Renal cortical epithelial cell (primary cell): ENCODE results near the gene PEX14. TPM values are rescaled to one million over a fixed set of nuclear protein-coding genes. Genes with fewer than 3 reads are reported as not detected.

Source experiments
- DNase-seq: peaks from one replicate; pipeline ENCODE4 v3.0.0-alpha.2; 2011; ENCODE audit warnings: low read depth
- total RNA-seq: library from RNA; depleted of rRNA; stranded (reverse); fragments of >200 nt; gene quantifications from 2 replicates; pipeline ENCODE4 v1.2.3, GENCODE V29; 2014

PEX14 gene
- total RNA-seq, 1 donor from 2014 or later, result 26.1 TPM

DNA sequence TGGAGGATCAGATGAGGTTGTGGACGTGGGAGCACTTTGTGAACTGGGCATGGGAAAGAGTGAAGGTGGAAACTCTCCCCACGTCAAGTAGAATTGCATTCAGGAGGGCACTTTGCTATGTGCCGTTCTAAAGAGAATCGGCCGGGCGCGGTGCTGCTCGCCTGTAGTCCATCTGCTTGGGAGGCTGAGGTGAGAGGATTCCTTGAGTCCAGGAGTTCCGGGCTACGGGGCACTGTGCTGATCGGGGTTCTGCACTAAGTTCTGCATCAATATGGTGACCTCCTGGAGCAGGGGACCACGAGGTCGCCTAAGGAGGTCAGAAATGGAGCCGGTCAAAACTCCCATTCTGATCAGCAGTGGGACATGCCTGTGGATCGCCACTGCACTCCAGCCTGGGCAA is 141.9 kb downstream of the PEX14 start:
- DNase-seq, result no peak

DNA sequence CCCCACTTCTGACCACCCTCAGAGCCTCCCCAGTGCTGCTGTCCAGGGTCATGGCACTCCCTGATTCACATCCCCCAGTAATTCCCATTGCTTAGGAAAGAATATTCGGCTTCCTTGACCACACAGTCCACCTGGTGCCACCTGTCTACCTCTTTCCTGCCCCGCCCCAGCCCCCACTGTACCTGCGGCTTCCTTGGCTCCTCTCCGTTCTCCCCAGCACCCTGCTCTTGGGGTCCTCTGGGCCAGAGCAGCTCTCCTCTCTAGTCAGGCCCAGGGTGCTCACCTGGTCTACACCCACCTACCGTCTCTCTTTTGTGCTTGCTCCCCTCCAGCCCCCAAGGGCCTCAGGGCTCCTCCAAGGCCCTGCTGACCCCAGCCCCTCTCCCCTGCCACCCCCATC is 142.6 kb downstream of the PEX14 start:
- no peak for DNase-seq

DNA sequence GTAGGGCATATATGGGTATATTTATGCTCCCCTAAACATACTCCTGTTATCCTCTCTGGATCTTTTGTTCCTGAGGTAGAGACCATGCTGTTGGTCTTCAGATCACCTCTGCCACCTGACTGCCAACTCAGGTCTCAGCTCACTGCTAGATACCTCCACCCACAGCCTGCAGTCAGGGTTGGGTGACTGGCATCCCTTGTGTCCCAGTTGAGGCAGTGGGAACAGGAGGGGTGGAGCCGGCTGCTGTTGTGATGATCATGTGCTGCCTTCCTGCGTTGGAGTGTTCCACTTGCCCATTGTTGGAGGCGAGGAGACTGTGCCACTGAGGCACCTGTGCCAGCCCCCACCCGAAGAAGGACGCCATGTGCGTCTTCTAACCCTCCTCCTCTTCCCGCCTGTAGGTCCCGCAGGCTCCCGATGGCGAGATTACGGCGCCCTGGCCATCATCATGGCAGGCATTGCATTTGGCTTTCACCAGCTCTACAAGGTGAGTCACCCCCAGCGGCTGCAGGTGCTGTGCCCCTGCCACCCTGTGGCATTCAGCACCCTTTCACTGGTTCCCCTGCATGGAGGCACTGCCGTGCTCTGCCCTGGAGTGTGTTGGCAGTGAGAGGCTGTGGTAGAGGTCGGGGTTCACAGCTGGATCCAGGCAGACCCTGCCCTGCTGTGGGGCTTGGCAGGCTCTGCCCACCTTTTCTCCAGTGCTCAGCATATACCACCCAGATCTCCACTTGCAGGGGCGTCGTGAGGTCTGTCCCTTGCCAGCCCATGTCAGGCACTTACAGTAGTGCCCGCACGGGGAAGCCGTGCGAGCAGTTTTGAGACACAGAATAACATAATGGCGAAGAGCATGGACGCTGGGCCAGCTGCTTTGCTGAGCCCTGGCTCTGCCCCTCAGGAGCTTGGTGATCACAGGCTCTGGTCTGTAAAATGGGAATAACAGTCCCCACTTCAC is 143.5 kb downstream of the PEX14 start:
- no peak for DNase-seq

DNA sequence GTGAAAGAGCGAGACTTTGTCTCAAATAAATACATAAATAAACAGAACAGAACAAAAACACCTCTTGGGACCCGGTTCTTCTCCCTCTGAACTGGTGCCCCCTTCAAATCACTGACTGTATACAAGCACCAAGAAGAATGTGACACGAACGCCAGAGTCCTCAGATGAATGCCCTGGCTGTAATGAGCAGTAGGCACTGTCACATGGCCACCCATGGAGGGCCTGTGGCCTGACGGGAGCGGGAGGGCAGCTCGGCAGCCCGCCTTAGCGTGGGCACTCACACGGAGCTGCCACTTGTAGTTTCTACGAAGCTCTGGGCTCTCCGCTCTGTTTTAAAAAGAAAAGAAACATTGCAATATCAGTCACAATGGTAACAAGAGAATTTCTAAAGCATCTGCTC is 146.0 kb downstream of the PEX14 start:
- DNase-seq, result no peak

DNA sequence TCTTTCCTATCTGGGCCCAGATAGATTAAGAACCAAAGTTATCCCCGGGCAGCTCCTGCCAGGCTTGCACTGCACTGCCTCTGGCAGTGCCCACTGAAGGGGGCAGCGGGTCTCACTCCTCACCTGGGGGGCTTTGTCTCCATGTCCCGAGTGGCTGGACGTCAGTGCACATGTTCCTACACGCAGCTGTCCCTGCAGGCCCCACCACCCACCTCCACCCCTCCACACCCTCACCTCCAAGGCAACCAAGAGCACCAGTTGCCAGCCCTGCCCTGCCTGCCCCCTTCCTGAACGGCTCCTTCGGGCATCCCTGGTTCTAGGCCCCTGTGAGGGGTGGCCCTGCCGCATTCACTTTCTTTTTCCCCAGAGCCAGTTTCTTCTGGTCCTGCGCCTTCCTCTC is 147.2 kb downstream of the PEX14 start:
- no peak for DNase-seq

DNA sequence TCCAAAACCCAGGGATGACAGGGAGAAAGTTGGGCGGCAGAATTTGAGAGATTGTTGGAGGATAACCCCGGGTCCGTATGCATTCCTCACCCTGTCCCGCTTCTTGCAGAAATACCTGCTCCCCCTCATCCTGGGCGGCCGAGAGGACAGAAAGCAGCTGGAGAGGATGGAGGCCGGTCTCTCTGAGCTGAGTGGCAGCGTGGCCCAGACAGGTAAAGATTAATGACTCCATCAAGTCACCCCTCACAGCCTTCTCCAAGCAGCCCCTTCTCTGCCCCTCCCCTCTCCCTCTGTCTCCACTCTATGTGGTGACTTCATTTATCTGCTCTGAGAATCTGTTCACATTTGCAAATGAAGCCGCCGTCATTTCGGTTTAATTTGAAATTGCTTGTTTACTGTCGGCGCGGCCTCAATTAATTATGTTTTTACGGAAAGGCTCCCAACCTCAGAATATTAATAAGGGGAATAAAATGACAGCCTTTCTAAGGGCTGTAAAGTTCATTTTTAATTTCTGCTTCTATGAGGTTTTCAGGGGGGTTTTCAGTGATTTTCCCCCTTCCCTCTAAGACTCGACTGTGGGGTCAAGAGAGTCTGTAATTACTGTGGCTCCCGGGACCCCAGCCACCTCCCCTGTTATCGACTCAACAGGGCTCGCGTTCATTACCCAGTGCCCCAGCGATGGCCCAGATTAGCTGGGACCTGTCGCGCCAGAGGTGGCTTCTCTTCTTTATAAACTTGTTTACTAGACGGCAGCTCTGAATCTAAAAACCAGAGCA is 148.3 kb downstream of the PEX14 start:
- DNase-seq, result no peak

DNA sequence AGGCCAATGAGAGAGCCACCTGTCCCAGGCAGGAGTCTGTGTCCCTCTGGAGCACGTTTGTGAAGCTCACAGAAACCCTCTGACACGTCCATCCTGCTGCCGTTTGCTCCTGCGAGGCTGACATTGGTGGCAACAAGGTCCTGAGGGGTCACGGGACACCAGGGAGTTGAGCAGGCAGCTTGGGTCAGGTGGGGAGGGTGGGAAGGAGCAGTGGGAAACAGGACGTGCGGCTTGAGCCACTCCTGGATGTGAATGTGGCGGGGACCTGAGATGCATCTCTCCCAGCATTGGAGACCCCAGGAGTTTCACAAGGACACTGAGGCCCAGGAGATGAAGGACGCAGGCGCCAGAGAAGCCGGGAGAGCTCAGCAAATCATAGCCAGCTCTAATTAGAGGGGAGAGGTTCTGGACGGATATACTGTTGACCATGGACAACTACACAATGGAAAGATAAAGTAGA is 149.0 kb downstream of the PEX14 start:
- DNase-seq, result no peak

DNA sequence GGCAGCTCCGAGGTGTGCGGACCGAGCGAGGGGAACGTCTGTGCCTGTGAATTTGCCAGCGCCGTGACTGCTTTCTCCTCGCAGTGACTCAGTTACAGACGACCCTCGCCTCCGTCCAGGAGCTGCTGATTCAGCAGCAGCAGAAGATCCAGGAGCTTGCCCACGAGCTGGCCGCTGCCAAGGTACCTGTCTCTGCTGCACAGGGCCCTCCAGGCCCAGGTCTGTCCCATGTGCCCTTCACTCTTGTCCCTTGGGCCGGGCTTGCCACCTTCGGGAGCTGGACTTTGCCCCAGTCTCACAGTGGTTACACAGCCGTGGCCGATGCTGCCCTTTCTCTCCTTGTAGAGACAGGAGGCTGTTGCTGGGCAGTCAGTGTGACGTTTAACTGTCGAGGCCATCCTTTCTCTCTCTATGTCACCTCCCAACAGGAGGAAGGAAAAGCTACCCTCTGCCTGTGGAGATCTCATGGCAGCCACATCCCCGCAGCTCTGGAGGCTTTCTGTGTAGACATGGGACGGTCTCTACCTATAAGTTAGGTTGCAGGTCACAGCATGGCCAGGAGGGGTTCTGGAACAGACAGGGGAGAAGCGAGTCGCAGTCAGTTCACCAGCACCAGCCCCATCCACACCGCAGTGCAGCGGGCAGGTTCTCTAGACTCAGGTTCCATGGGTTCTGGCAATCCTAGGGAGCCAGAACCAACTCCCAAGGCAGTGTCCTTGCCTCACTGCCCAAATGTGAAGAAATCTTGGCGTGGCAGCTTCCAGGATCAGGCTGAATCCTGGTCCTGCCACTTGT is 149.7 kb downstream of the PEX14 start:
- no peak for DNase-seq

DNA sequence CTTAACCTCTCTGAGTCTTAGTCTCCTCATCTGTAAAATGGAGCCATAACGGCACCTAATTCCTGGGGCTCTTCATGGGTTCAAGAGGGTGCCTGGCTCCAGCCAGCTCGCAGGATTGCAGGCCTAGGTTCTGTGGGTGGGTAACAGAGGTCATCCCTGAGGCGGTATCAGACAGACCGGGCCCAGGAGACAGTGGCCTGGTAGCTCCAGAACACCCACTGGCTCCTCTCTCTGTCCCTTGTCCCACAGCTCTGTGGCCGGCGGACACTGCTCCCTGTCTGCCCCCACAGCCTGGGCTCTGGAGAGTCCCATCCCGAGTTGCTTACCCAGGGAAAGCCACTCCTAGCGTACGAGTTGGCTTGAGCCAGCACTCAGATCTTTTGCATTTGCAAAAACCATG is 150.3 kb downstream of the PEX14 start:
- no peak for DNase-seq

DNA sequence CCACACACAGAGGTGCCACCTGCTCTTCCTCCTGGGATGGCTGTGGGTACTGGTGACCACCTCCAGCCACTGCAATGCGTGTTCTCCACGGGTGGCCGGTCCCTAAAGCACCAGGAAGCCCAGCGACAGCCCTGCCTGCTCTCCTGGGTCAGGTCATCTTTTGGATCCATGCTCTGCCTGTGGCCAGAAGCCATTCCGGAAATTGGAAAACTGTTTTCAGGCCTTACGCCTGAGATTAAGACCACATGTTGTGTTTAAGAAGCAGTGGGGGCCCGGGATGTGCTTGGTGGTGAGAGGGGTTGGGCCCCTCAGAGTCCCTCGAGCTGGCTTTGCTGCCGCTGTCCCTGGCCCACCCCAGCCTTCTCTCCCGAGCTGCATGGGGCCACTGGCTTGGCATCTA is 150.8 kb downstream of the PEX14 start:
- no peak for DNase-seq

DNA sequence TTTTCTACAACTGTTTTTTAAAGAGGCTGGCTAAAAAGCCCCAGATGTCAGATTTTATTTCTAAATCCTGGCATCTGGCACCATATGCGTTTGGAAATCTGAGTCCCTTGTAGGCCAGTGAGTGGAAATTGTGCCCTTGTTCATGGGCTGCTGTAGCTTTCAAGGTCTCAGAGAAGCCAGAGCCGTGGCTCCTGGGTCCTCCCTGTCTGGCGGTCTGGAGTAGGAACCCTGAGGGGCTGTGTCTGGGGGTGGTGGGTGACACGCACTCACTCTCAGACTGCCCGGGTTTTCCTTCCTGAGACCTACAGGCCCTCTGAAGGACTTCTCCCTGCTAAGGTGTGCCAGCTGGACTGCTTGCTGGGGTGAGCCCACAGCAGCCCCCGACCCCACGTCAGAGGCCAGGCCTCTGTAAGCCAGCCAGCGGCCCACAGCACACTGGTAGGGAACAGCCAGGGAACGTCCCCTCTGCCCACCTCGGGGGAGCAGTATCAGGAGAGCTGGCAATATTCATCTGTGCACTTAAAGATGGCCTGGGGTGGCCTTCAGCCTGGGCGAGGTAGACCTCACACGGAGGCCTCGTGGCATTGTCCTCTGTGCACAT is 151.5 kb downstream of the PEX14 start:
- DNase-seq, result no peak

DNA sequence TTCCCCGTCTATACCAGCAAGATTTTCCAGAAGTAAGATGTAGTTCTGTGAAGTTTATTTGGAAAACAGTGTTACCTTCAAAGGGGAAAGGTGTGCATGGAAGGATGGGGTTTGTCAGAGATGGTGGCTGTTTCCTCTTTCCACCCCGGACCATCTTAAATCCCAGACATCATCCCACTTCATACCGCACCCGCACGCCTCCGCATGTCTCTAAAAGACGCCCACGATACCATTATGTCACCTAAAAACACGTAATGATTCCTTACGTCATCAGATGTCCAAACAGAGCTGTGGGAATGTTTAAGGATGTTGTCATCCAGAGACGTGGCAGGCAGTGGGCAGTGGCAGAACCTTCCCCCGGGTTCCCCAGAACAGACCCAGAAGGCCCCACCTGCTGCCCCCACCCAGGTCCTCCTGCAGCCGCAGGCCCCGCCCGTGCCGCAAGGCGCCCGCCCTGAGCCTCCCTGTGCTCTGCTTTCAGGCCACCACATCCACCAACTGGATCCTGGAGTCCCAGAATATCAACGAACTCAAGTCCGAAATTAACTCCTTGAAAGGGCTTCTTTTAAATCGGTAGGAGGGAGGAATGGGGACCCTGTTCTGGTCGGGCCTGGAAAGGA is 152.2 kb downstream of the PEX14 start:
- no peak for DNase-seq

DNA sequence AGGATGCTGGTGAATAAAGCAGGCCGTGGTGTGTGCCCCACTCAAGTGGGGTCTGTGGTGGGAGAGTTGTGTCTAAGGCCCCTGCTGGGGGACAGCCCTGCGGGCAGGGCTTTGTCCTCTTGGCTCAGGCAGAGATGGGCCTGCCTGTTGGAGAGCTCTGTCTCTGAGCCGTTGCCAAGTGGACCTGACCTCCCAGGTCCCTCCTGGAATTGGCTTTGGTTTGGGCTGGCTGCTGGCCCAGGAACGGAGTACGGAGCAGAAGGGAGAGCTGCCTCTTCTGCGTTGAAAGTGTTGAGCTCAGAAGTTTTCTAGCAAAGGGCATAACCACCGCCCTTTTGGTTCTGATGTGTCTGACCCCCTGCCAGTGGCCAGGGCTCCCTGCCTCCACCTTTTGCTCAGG is 153.9 kb downstream of the PEX14 start:
- DNase-seq, result no peak

DNA sequence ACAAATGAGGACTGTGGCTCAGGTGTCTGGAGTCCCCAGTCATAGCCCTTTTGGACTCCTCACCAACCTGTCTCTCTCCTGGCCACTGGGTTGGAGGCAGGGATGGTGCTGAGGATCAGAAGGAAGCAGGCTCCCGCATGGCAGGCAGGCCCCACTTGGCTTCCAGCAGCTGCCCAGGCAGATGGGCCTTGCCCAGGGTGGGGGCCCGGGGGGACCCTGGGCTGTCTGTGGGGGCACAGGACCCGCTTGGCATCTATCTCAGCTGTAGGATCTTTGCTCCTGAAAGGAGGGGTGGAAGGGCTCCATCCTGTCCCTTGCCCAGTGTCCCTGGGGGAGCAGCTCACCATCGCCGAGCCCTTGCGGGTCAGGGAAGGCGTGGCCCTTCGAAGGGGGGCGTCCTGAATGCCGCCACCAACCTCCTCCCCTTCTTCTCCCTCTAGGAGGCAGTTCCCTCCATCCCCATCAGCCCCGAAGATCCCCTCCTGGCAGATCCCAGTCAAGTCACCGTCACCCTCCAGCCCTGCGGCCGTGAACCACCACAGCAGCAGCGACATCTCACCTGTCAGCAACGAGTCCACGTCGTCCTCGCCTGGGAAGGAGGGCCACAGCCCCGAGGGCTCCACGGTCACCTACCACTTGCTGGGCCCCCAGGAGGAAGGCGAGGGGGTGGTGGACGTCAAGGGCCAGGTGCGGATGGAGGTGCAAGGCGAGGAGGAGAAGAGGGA is 154.5 kb downstream of the PEX14 start:
- no peak for DNase-seq

DNA sequence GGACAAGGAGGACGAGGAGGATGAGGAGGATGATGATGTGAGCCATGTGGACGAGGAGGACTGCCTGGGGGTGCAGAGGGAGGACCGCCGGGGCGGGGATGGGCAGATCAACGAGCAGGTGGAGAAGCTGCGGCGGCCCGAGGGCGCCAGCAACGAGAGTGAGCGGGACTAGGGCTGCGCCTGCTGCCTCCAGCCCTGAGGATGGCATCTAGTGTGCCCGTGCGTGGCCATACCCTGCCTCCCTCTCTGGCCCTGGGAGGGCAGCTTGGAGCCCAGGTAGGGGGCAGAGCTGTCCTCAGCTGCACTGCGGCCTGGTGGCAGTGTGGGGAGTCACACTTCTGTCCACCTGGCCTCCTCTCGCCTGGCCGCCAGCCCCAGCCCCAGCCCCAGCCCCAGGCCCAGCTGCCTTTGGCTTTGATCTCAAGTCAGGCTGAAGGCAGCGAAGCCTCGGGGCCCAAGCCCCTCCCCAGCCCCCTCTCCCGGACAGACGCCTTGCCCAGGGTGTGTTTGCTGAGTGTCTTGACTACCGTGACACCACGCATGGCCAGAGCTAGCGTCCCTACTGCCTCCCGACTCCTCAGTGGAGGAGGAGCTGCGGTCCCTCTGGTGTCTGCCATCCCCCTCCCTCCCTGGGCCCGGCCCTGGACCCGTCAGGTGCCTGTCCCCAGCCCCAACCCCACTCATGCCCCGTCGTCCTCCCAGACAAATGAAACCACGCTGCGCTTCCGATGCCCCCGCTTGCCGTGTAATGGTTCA is 155.2 kb downstream of the PEX14 start:
- no peak for DNase-seq

DNA sequence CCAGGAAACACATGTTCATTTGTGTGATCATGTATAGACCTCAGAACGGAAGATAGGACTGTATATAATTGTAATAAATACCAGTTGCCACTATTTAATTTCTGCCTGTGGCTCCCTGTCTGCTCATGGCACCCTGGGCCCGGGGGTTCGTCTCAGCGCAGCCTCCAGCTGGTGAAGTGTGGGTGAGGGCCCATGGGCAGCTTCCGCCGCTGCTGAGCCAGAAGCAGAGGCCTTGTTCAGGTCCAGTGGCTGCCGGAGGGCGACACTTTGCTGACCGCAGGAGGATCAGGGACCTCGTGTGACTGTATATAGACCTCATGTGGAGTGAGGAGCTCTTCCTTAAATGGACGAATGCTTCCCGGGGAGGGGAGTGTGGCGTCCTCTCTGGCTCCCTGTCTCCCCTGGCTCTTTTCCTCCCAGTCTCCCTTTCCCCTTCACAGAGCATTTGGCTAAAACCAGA is 155.9 kb downstream of the PEX14 start:
- DNase-seq, result no peak

DNA sequence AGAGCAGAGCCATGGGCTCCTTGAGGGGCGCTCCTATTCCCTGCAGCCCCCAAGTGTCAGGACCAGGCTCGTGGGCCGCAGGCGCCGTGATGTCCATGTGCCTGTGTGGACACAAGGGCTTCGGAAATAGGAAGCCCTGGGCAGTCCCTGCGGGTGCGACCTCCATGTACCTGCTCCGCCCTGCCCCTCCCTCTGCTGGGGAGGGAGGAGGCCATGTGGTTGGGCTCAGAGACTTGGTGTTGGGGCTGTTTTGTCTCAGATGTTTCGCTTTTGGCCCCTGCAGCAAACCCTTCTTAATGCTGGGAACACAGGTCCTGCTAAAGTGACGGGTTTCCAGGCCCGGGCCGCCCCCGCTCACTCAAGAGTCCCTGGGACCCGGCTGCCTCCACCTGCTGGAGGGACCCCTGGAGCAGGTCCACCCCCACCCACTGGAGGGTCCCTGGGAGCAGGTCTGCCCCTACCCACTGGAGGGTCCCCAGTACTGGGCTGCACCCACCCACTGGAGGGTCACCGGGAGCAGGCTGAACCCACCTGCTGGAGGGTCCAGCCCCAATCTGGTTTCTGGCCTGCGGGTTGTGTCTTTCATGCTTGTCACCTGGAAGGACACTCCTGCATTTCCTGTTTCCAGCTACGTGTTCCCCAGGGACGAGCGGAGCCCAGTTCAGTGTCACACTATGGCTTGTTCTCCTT is 156.5 kb downstream of the PEX14 start:
- no peak for DNase-seq

DNA sequence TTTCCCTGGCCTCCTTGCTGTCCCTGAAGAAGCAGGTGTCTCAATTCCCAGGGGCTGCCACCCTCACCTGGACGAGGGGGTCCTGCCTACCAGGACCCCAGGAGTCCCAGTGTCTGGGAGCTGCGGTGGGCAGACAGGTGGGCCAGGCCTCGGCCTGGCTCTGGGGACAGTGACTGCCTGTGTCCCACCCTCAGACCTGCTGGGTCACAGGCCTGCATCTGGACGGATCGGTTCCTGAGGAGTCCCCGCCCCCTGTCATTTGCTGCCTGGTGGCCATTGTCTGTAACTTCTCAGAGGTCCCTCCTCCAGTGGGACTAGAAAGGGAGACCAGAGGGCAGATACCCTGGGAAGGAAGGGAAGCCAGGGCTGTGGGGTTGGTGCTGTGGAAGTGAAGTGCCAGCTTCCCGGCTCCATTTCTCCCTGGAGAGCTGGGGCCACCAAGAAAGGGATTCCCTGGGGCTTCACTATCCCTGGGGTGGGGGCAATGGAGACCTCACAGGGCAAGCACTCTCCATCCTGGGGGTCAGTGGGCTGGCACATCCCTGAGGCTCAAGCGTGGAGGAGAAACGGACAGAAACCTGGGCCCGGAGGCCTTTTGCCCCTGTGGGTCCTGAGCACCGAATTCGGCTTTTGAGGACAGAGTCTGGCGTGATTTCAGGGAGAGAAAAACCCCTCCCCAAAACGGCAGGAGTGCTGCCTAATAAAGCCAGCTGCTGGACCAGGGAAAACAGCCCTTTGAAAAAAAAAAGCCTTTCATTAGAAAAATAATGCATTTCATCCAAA is 157.3 kb downstream of the PEX14 start:
- no peak for DNase-seq
